ENCODE data around the gene PADI6.

GRCh38 chr1:17347769-17348592, 24.0 kb upstream of the PADI6 start:
- TF ChIP-seq CTCF (IDR thresholded peaks at IDR 0.05) (no peak), EZH2phosphoT487 (IDR thresholded peaks at IDR 0.05) (no peak)
